Spleen (tissue), 7 donors: ENCODE data around the gene WSCD2.

ENCODE experiments used
- CTCF ChIP-seq, 11 experiments: fragments of 200-600 bp in 7 of 11; fragments of 450-650 bp in 4 of 11; sonication (generic) in 4 of 11; IDR thresholded peaks in 8 of 11; conservative IDR thresholded peaks in 3 of 11; 1 replicate in 7 of 11; 2 replicates in 4 of 11; pipeline versions ENCODE4 v1.4.0 to v1.8.0; 2016 to 2021; ENCODE audit warnings: antibody characterized with exemption in 11 of 11, inconsistent platforms in 4 of 11, mild to moderate bottlenecking in 1 of 11
- POLR2A ChIP-seq, 3 donors: fragments of 450-650 bp; IDR thresholded peaks; one replicate each; pipeline ENCODE4 v1.5.1; 2017; ENCODE audit warnings: antibody characterized with exemption in 3 of 3, mild to moderate bottlenecking in 1 of 3
- POLR2AphosphoS5 ChIP-seq, 3 donors: sonication (generic); formaldehyde crosslinking; IDR thresholded peaks; one replicate each; pipeline ENCODE4 v1.5.1; 2017; ENCODE audit warnings: antibody characterized with exemption in 3 of 3
- donor health status: DM: no; HTN: no; CAD: no; lungs with moderate emphysema.
- donor health status: DM: no; HTN: no; CAD: no.
- donor health status: DM: no; HTN: no; CAD: no.

DNA sequence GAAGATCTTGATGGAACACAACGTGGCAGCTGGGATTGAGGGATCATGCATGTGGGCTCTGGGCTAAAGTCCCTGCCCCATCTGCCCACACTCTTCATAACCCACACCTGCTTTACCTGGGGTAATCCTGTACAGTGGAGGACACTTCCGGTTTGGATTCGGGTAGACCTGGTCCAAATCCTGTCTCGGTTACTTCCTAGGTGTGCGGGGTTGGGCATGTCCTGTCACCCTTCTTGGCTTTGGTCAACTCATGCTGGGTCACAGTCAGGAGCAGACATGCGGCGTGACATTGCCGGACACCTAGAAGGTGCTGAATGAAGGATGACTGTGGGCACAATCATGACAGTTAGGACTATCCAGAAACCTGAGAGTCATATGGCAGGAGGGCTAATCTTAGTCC lies 30.7 kb upstream of the WSCD2 start:
- TF ChIP-seq CTCF (IDR thresholded peaks at IDR 0.05 in 8 of 11, conservative IDR thresholded peaks at IDR 0.05 in 3 of 11), result no peak
- TF ChIP-seq POLR2AphosphoS5 (IDR thresholded peaks at IDR 0.05), result no peak
- no peak for TF ChIP-seq POLR2A (IDR thresholded peaks at IDR 0.05)
